NCI-H526 (cell line): ENCODE data around the gene TFAP2D.
A peak's percentile ranks its signal among the peaks of the same experiment; 100 is the strongest.

Source experiments
- DNase-seq, 2 experiments: peaks; one replicate each; lab custom pipeline; 2025; lab: John Stamatoyannopoulos, UW

Gene TFAP2D

DNA sequence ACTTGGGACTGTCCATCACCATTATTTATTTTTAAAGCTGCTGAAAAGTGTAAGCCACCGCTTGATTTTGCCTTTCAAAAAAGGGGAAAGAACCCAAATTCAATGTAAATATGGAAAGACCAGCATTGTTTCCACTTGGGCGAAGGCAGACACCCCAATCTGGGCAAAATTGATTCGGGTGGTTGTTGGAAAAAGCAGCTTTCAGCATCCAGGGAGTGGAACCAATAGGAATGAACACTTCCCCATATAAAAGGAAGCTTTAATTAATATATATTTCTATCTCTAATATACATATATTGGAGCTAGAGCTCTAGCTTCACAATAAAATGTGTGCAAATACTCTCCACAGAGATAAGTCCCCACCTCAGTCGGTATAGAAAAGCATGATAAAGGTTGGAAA is at the start of gene TFAP2D:
TFAP2D (plus strand) TSS at position 301 of the 400 bp plus-strand sequence. CDS start 530 bp downstream, outside the sequence.
- no peak for DNase-seq

DNA sequence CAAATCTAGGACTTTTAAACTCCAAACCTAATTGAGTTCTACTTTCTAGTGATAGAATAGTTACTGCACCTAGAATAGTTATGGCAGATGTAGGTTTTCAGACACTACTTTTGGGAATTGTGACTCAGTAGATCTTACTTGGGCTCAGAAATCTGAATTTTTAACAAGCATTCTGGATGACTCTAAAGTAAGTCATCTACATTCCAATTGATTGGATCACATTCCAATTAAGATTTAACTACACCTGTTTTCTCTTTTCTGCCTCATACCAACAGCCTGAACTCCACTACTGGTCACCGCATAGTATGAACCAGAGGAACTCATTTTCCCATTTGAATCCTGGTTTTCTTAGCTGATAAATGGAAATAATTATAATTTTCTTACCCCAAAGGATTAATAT is 49.5 kb upstream of the TFAP2D start:
- no peak for DNase-seq

DNA sequence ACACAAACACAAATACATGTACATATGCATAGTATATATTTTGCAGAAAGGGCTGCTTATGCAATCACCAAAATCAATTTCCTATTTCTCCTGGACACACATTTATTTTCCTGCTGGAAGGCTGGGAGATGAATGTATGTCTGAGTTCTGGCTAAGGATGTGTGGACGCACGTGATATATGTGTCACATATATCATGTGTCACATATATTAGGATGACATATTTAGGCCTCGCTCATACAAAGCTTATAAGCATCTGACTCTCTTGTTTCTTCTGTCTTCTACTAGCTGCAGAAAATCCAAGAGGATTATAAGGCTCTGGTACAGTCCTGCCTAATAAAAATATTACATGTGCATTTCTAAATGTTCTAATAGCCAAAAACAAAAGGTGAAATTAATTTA is 47.2 kb upstream of the TFAP2D start:
- no peak for DNase-seq

DNA sequence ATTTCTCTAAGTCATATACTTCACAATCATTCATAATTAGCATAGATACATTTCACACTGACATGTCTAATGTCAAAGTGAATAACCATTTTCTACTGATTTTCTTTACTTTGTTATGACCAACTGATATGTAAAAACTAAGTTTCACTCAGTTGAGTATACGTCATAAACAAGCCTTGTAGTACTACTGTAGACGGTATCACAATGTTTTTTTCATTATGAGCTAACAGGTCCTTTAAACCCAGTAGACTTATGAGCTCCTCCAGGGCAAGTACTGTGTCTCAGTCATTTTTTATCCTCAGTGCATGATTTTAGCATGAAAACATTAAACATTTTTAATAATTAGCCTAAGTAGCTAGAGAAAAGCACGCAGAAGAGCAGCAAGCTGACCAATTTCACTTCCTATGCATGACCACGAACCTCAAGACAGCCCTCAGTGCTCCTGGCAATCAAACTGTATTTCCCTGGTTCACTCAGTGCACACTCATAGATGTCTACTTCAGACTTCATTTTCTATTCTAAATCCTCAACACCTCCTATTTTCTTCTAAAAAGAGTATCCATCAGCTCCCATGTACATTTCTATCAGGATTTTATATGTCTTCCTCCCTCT is 32.0 kb upstream of the TFAP2D start:
- DNase-seq = no peak

DNA sequence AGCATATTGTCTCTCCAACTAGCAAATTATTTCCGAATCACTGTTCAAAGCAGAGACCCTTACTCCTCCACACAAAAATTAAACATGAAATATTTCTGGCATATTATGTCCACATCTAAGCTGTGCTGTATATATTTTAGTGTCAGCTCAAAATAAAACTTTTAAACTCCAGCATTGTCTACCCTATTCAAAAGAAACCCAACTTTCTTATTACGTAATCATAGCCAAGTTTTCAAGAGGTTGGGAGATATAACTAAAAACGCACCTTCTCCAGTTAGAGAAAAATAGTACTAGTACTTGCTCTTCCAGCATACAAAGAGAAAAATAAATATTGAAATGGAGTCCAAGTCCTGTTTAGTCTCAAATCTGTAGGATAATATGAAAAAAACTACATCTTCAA is 24.1 kb upstream of the TFAP2D start:
- no peak for DNase-seq

DNA sequence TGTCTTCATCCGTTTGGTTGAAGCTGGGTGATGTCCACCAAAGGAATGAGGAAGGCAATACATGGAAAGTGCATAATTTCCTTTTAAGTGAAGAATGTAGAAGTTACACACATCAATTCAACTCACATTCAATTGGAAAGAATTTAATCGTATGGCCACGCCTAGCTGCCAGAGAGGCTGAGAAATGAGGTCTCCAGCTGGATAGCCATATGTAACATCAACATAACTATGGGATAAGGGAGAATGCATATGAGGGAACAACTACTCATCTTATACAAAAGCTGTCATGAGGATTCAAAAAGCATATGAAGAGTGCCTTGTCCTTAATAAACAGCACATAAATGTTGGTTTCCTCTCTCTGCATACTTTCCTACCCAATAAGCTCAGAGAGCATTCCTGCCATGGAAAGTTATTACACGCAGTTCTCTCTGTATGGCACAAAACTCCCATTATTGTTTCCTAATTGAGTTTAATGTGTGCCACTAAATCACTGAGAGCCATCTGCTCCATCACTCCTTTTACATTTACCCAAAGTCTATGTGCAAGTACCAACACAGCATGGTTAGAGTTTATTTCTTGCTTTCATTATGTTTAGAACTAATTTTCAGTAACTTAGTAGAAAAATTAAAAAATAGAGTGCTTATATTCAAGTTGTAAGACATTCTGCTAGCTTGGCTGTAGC is 21.4 kb upstream of the TFAP2D start:
- no peak for DNase-seq

DNA sequence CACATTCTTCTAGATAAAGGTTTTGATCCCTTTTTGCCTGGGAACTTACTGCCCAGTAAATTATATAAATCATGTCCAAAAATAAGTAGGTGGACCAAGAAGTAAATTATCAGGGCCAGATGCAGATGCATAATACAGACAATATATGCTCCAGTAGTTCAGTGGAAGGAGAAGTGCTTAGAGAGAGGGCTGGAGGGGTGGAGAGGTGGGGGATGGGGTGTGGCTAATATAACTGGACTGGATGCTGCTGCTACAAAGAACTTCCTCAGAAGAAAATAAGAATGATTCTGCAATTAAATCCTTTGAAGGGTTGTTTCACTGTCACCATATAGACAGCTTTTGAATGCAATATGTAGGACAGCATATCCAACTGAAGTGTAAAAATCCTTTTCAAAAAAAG is 14.8 kb upstream of the TFAP2D start:
- DNase-seq = no peak

DNA sequence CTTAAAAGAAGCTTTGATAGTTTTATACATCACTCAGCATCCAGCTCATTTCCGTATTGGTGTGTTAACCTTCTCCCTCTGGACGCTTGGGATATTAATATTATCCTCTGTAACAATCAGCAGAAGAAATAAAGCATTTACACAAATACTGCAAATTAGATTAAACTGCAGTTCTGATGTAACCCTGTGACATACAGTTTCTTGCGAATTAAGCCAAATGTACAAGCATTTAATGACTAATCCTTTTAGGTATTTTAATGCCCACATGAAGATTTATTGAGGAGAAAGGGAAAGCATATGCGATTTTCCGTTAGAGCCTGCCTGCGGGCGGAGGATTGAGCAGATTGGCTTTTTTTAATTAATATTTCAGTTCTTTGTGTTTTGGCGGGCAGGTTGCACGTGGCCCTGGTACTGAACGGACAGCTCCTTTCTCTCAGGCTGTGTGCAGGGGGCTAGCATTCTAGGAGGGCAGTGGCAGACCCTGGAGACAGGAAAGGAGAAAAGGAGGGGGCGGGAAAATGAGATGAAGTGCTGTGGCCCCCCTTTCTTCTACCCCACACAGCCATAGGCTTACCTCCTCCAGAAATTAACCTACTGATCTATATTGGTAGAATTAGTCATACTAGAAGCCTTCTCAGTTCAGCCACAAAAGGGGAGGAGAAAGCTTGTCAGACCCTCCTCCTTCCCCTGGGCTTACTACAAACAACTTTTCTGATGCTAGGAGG is 14.1 kb upstream of the TFAP2D start:
- no peak for DNase-seq

DNA sequence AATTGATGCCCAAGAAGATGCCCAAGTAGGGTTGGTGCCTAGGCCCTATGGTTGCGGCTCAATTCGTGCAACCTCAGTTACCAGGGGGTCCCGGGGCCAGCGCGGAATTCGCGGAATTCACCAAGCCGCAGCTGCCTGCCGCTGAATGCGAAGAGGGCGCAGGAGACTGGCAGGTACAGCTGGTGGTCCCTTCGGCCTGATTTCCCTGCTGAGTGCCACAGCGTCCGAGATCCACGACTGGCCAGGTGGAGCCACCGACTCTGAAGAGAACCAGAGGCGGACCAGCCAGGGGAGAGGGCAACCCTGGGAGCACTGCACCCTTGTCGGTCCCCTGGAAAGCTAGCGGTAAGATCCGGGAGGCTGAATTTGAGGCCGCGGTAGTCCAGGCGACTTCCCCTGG is 6.8 kb upstream of the TFAP2D start:
- no peak for DNase-seq

DNA sequence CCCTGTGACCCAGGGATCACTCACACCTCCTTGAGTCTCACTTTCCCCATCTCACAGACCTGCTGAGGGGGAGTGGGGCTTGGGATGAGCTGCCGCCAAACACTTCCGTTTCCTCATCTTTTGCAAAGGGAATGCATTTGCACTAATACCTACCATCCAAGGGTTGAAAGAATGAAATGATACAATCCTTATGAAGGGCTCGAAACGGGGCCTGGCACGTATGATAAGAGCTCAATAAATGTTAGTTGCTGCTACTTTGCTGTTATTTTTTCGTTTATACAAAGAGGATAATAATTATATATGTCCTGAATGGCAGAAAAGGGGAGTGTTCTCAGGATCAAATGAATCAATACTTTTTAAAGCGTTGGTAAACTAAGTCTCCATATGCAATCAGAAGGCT is 6.1 kb upstream of the TFAP2D start:
- no peak for DNase-seq

DNA sequence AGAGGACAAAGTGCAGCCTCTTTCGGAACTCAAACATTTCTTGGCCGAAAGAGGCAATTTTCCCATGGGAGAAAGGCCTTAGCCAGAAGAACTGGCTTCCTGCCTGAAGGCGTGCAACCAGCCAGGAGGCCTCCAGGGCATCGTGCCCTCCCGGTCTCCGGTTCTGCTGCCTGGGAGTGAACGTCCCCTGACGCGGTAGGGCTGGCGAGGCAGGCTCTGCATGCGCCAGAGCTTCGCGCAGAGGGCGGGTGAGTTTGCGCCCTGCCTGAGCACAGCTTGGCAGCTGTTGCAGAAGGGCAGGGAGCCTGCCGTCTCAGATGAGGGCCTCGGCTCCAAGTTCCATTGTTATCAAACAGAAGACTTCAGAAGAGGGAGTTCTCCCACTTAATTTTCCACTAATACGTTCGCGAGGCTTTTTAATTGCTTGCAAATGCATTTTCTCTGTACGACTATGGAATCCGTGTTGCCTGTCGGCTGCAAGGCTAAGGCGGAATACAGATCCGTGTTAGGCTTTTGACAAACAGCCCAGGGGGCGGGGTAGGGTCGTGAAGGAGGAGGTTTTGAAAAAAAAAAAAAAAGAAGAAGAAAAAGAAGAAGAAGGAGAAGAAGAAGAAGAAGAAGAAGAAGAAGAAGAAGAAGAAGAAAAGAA is 5.5 kb upstream of the TFAP2D start:
- DNase-seq = no peak

DNA sequence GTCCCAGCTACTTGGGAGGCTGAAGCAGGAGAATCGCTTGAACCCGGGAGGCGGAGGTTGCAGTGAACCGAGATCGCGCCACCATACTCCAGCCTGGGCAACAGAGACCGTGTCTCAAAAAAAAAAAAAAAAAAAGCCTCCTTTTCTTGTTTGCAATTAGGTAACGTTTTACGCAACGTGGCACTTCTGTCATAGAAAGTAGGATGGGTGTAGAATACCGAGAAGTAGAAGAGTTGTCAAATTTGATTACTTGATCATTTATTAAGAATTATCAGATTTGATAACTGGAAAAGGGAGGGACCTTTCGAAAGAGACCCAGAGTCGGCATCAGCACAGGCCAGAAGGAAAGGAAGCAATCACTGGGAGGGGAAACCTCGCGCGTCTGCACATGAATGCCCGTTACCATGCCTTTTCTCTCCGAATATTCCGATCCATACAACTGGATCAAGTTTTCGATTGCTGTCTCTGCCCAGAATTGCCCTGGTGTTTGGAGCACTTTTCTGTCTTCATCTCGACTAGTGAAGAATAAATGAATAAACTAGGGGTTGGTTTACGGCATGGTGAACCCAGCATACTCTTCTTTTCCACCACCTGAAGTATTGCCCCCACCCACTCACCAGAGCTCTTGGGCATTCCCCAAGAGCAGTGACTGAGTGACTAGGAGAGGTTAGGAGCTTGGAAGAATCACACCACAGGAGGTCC is 4.5 kb upstream of the TFAP2D start:
- DNase-seq = no peak

DNA sequence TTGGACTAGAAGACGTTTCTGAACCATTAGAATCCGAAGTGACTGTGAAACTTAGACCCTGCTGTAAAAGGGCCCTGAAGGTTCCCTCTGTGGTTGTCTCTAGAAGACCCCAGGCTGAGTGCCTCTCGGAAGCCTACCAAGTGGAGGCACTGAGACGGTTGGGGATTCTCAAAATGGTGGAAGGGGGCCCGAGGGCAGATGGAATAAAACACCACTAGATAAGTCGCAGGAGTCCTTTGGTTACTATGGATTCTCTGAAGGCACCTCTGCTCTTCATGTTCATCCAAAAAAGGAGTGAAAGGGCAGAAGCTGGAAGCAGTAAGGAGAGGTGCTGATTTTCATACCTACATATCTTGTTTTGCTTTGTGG is 4.0 kb upstream of the TFAP2D start:
- no peak for DNase-seq

DNA sequence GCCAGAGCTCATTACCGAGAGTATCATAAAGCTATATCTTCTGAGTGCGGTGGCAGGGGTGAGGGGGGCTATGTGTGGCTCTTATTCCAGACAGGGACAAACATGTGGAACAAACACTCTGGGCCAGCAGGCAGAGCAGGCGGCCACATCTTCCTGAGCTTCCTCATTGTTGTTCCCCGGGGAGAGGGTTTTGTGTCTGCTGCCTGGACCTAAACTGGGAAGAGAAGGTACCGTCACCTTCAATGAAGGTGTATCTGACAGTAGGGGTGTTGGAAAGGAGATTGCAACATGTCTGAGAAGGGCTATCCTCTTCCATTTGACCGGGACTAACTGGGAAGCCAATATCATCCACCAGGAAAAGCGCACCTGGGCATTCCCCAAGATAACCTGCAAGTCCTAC is 1.6 kb upstream of the TFAP2D start:
- DNase-seq = no peak

DNA sequence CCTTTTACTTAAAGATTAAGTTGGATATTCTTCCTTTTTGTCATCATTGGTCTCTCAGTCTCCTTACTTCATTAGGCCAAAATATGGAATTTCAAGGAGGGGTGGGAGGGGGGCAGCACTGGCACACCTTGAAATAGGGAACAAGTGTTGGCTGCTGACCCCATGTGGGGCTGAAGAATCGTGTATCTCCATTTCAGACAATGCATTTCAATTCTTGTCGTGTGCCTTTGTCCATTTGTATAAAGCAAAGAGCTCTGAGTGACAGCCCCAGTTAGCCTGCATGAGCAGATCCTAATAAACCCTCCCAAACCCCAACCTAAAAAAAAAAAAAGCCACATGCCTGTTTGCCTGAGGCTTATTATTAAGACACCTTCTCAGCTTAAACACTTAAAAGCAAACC is 1.0 kb upstream of the TFAP2D start:
- no peak for DNase-seq

DNA sequence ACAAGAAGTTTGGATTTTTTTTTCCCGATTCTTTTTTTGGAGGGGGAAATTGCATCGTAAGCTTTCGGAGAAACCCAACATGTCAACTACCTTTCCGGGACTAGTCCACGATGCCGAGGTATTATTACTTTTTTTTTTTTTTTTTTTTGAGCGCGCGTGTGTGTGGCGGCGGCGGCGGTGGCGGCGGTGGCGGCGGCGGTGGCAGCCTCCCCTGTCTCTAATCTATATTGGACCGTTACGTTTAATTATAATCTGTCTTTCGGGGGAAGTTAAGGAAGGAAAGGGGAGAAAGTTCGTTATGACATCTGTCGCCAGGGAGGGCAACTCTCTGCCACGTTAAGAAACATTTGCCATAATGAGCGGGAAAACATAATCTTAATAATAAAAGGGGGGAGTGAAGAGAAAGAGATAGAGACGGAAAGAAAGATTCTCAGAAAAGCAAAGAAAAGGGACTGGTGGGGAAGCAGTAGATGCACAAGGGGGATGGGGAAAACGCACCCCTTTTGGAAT is 706 bp downstream of the TFAP2D start:
- no peak for DNase-seq

DNA sequence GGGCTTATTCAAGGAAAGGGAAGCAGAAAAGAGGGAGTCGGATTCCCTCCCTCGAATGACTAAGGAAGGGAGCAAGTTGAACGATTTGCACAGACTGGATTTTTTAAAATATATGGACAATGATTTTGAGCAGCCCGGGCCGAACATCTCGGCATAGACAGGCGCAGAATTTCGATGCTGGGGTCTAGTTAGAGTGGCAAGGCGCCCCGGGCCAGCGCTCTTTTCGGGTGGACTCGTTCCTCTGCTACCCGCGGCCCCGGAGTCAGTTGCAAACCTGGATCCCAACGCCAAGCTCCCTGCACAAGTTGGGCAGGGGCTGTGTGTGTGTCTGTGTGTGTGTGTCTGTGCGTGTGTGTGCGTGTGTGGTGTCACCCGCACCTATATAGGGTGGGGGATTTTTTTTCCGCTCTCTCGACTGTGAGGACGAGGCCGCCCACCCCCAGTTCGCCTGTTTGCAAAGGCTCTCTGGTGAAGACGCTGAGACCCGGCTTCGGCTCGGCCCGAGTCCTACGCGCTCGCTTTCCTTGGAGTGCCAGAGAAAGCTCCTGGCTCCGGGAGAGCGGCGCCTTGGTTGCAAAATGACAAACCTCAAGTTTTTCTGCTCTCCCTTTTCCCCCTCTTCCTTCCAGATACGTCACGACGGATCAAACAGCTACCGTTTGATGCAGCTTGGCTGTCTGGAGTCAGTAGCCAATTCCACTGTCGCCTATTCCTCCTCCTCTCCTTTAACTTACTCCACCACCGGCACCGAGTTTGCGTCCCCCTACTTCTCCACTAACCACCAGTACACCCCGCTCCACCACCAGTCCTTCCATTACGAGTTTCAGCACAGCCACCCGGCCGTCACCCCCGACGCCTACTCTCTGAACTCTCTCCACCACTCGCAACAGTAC is 1.4 kb downstream of the TFAP2D start:
- DNase-seq = no peak

DNA sequence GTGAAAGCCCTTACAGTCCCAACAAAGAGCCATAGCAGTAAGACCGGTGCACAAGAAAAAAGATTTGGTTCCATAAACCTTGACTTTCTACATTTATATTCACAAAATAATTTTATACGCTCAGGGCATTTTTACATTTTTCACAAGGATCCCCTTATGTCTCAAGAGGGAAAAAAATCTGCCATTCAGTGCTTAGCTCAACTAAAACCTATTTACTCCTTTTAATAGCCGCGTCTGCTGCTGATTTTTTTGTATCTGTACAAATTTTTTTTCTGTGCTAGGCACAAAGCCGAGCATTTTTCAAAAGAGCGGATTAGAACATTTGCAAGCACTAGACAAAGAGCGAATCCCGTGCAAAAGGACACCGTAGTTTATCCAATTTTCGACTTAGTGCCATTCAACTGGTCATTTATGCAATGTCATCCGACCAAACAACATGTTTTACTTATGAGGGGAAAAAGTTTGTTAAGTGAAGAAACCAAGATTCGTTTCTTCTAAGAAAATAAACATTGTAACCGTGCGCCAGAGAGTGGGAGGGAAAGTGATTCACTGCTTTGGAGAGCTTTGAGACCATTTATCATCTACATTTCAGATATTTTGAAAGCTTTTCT is 3.7 kb downstream of the TFAP2D start:
- no peak for DNase-seq

DNA sequence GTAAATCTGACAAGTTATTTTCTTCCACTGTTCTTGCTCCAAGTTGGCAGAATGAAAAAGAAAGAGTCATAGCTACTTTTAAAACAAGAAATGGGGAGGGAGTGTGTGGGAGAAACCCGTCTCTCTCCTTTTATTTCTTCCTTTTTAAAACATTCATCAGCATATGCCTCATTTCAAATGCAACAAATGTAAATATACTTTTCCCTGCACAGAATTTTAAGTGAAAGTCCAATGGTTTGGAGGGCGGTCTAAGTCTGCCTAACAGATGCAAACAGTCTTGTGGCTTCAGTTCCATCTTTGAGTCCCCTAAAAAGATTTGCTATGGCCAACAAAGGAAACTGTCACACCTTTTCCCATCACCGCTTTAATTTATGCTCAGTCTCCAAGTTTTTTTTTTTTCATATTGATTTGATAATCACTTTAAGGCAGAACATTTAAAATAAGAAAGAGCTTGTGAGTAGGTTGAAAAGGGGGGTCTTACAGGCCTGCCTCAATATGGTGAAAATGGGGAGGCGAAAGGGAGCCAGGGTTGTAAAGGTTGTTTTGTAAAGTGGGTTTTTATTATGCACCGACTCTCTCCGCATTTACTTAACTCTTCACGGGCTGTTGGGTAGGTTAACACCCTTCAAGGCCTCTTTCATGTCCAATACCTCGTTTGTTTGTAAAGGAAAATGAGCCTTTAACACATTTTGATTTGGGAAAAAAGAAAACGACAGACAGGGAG is 4.6 kb downstream of the TFAP2D start:
- peak in 1 of 2 experiments; percentile 12 for DNase-seq

DNA sequence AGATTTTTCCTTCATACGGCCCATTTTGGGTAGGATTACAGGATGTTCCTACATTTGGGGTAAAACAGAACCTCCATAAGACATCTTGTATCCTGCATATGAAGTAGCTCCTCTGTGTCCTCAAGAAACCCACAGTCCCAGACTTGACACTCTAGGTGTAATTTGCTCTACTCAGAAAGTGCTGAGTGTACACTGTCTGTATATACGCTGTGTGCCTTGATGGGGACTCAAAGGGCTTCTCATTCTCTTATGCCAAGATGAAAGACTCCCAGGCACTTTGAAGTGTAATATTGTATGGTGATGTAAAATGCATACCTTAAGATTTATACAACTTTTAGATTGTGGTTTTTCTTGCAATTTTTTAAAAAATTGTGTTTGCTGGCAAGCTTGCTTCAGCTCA is 5.2 kb downstream of the TFAP2D start:
- no peak for DNase-seq
